DOHH2 (cell line): ENCODE measurements around the gene KIF16B.

Experiments used
- H3F3A ChIP-seq: fragments of 200-600 bp; sonication (generic), shearing (Covaris generic); 2 replicates; pipeline ENCODE4 v1.6.0; 2016; ENCODE audit warnings: antibody characterized with exemption, mild to moderate bottlenecking; ENCODE audit not compliant: control insufficient read depth, insufficient read depth
- H3K27ac ChIP-seq: fragments of 200-600 bp; sonication (generic); 2 replicates; pipeline ENCODE4 v1.5.1; 2014; ENCODE audit warnings: low read depth, mild to moderate bottlenecking, low read length, moderate library complexity
- H3K27me3 ChIP-seq: fragments of 200-600 bp; sonication (generic); 2 replicates; pipeline ENCODE4 v1.6.1; 2014; ENCODE audit warnings: mild to moderate bottlenecking, low read length, mixed read lengths; ENCODE audit not compliant: control insufficient read depth
- H3K36me3 ChIP-seq: fragments of 200-600 bp; sonication (generic); 2 replicates; pipeline ENCODE4 v1.6.1; 2014; ENCODE audit warnings: mild to moderate bottlenecking, low read length, moderate library complexity, mixed read lengths; ENCODE audit not compliant: control insufficient read depth
- H3K4me1 ChIP-seq: fragments of 200-600 bp; sonication (generic); 2 replicates; pipeline ENCODE4 v1.6.1; 2014; ENCODE audit warnings: mild to moderate bottlenecking, low read length, mixed read lengths; ENCODE audit not compliant: control insufficient read depth
- H3K4me2 ChIP-seq: fragments of 200-600 bp; sonication (generic); 2 replicates; pipeline ENCODE4 v1.6.0; 2014; ENCODE audit warnings: mild to moderate bottlenecking, low read length, moderate library complexity
- H3K4me3 ChIP-seq: fragments of 200-600 bp; sonication (generic); 2 replicates; pipeline ENCODE4 v1.5.1; 2014; ENCODE audit warnings: mild to moderate bottlenecking, low read length, mixed read lengths
- H3K79me2 ChIP-seq: fragments of 200-600 bp; sonication (generic); 2 replicates; pipeline ENCODE4 v1.6.1; 2014; ENCODE audit warnings: mild to moderate bottlenecking, low read length, mixed read lengths; ENCODE audit not compliant: control insufficient read depth
- H3K9me2 ChIP-seq: fragments of 200-600 bp; sonication (generic); replicated peaks from 2 replicates; pipeline ENCODE4 v1.6.1; 2014; ENCODE audit warnings: mild to moderate bottlenecking, low read length, mixed read lengths; ENCODE audit not compliant: control insufficient read depth
- H3K9me3 ChIP-seq: fragments of 200-600 bp; sonication (generic); 2 replicates; pipeline ENCODE4 v1.6.1; 2014; ENCODE audit warnings: antibody characterized with exemption, low read length, mixed read lengths; ENCODE audit not compliant: control insufficient read depth, insufficient read depth
- H4K20me1 ChIP-seq: fragments of 200-600 bp; sonication (generic); 2 replicates; pipeline ENCODE4 v1.6.0; 2014; ENCODE audit warnings: low read depth, mild to moderate bottlenecking, antibody characterized with exemption, low read length, moderate library complexity; ENCODE audit not compliant: control insufficient read depth, insufficient read depth
- EZH2phosphoT487 ChIP-seq: fragments of 200-600 bp; sonication (generic); IDR thresholded peaks from 2 replicates; pipeline ENCODE4 v1.6.1; 2017; ENCODE audit warnings: borderline replicate concordance, mild to moderate bottlenecking, antibody characterized with exemption, low read length, moderate library complexity, mixed read lengths
- TF ChIP-seq, protein P1 (sequence below): fragments of 200-600 bp; sonication (generic); IDR thresholded peaks from one replicate; pipeline ENCODE4 v1.5.1; 2014; ENCODE audit warnings: antibody characterized with exemption, mild to moderate bottlenecking, low read depth, low read length; ENCODE audit not compliant: poor library complexity, severe bottlenecking

The KIF16B gene

DNA sequence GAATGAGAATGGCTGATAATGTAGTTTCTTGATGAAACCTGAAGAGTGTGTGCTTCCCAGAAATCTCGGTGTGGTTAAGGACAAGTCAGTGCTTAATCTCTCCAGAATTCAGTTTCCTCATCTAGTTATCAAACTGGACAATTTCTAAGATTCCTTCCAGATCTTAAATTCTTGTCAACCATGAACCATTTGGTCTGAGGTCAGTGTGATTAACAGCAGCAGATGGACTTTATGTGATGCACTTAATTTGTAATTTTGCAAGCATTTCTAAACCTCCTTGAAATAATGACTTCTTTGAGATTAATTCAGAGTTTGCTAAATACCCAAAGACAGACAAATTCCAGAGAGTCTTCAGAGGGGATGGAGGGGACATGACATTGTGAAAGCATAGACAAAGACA lies 160.3 kb downstream of the KIF16B start:
- Histone ChIP-seq H3K4me1 (no peaks in the 10 kb centered on the region), H3F3A (no peaks in the 10 kb centered on the region), H3K9me2 (no peaks in the 10 kb centered on the region), H3K79me2 (no peaks in the 10 kb centered on the region), H3K9me3 (no peaks in the 10 kb centered on the region), H3K4me3 (no peak overlapping the region), H3K36me3 (no peaks in the 10 kb centered on the region), H4K20me1 (no peaks in the 10 kb centered on the region), H3K4me2 (no peak overlapping the region), H3K27me3 (no peaks in the 10 kb centered on the region), H3K27ac (no peak overlapping the region)
- no peak for TF ChIP-seq EZH2phosphoT487
- TF ChIP-seq, protein P1, sequence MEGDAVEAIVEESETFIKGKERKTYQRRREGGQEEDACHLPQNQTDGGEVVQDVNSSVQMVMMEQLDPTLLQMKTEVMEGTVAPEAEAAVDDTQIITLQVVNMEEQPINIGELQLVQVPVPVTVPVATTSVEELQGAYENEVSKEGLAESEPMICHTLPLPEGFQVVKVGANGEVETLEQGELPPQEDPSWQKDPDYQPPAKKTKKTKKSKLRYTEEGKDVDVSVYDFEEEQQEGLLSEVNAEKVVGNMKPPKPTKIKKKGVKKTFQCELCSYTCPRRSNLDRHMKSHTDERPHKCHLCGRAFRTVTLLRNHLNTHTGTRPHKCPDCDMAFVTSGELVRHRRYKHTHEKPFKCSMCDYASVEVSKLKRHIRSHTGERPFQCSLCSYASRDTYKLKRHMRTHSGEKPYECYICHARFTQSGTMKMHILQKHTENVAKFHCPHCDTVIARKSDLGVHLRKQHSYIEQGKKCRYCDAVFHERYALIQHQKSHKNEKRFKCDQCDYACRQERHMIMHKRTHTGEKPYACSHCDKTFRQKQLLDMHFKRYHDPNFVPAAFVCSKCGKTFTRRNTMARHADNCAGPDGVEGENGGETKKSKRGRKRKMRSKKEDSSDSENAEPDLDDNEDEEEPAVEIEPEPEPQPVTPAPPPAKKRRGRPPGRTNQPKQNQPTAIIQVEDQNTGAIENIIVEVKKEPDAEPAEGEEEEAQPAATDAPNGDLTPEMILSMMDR = no peak

DNA sequence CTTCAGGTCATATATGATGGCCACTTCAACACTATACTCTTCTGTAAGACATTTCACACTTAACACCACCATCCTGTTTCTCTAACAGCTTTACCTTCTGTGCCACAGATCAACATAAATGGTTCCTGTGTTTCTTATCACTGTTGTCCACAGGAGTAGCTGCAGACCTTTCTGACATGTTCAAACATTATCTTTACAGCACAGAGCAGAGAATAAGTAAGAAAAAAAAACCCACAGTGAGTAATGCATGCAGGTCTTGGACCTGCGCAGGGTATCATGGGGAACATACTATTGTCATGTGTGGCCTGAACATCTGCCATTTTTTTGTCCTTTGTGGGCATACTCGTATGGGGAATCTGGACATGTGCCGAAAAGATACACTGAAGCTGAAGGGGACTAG lies 161.9 kb downstream of the KIF16B start:
- Histone ChIP-seq H3K36me3 (no peaks in the 10 kb centered on the region), H3K79me2 (no peaks in the 10 kb centered on the region), H3K27me3 (no peaks in the 10 kb centered on the region), H3K9me2 (no peaks in the 10 kb centered on the region), H3K9me3 (no peaks in the 10 kb centered on the region), H3K4me1 (no peaks in the 10 kb centered on the region), H3F3A (no peaks in the 10 kb centered on the region), H3K4me2 (no peak overlapping the region), H3K4me3 (no peak overlapping the region), H3K27ac (no peak overlapping the region), H4K20me1 (no peaks in the 10 kb centered on the region)
- no peak for TF ChIP-seq EZH2phosphoT487
- TF ChIP-seq, protein P1 = no peak

DNA sequence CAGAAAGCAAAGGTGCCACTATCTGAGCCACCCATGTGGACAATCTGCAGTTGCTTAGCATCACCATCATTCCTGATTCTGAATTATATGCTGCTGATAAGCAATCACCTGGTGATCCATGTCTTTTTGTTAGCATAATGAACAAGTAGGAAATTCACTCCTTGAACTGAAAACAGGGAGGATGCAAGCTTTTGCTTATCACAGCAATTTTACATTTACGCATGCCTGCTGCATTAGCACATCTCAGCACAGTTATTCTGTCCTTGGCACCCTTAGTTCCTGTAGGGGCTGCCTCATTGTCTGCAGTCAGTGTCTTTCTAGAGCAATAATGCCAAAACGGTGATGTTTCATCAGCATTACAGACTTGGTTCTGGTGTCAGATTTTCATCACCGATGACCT lies 162.6 kb downstream of the KIF16B start:
- no peaks in the 10 kb centered on the region for H3F3A ChIP-seq
- H3K4me1 ChIP-seq = no peaks in the 10 kb centered on the region
- no peaks in the 10 kb centered on the region for H3K9me2 ChIP-seq
- H3K79me2 ChIP-seq = no peaks in the 10 kb centered on the region
- H3K9me3 ChIP-seq = no peaks in the 10 kb centered on the region
- TF ChIP-seq, protein P1 = no peak
- TF ChIP-seq EZH2phosphoT487 = no peak
- no peak overlapping the region for H3K4me2 ChIP-seq
- no peaks in the 10 kb centered on the region for H3K36me3 ChIP-seq
- H3K27me3 ChIP-seq = no peaks in the 10 kb centered on the region
- H3K4me3 ChIP-seq = no peak overlapping the region
- no peaks in the 10 kb centered on the region for H4K20me1 ChIP-seq
- H3K27ac ChIP-seq = no peak overlapping the region

DNA sequence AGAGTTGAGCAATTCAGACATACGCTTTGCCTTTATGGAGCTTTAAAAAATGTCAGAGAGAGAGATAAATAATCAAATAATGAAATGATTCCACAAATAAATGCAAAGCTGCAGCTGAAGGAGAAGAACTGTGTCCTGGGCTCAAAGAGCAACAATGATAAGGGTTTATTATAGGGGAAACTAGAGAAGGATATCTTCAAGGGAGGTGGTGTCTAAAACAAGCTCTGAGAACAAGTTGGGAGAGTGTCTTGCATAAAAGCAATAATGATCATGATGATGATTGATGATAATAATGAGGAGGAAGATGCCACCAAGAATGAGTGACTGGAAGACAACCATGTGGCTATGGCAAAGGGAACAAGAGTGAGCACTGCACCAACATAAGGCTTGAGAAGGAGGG lies 164.3 kb downstream of the KIF16B start:
- H3K27me3 ChIP-seq = no peaks in the 10 kb centered on the region
- TF ChIP-seq, protein P1 = no peak
- TF ChIP-seq EZH2phosphoT487 = no peak
- H3F3A ChIP-seq = no peaks in the 10 kb centered on the region
- H3K36me3 ChIP-seq = no peaks in the 10 kb centered on the region
- H3K4me3 ChIP-seq = no peak overlapping the region
- H3K4me2 ChIP-seq = no peak overlapping the region
- H3K27ac ChIP-seq = no peak overlapping the region
- H4K20me1 ChIP-seq = no peaks in the 10 kb centered on the region
- H3K79me2 ChIP-seq = no peaks in the 10 kb centered on the region
- no peaks in the 10 kb centered on the region for H3K9me3 ChIP-seq
- no peaks in the 10 kb centered on the region for H3K4me1 ChIP-seq
- H3K9me2 ChIP-seq = no peaks in the 10 kb centered on the region
